GM18519 (cell line): ENCODE measurements around the gene BLOC1S6.

Experiments used
- ATAC-seq: cut with Tn5 transposase; IDR thresholded peaks from one replicate; pipeline ENCODE4 v1.9.1; 2021; ENCODE audit warnings: mild to moderate bottlenecking, moderate library complexity; ENCODE audit not compliant: unreplicated experiment, low FRiP score

BLOC1S6 gene

GRCh38 chr15:45587095-45587862, at the start of gene BLOC1S6:
Gene BLOC1S6 (plus strand): TSS chr15:45587379. CDS start chr15:45587444, 65 bp downstream.
- ATAC-seq = peak; percentile 62

- no peak for ATAC-seq
Observed at GRCh38 chr15:45539680-45540079, 47.5 kb upstream of the BLOC1S6 start.

DNA sequence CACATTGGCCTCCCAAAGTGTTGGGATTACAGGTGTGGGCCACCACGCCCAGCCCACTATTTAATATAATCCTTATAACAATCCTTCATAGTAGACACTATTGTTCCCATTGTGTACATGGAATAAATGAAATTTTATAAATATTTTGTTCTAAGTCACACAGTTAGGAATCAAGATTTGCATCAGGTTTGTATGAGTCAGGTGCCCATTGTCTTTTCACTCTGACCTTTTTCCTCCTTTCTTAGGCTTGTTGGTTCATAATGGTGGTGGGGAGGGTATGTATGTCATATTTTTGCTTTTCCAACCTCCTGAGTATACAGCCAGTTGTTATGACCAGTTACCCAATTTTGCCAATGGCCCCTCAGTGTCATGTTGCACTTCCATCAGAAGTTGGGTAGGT, 46.6 kb upstream of the BLOC1S6 start:
- ATAC-seq = no peak

DNA sequence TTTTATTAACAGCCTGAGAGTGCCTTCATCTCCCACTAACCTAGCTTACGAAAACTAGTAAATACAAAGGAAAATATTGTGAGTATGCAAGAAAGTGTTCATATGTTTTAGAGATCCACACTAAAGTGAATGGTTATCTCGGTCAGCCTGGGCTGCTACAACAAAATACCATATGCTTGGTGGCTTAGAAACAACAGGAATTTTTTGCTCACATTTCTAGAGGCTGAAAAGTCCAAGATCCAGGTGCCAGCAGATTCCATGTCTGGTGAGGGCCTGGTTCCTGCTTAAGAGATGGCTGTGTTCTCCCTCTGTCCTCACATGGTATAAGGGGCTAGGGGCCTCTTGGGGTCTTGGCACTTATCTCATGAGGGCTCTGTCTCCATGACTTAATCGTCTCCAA, 44.1 kb upstream of the BLOC1S6 start:
- no peak for ATAC-seq

- no peak for ATAC-seq
Observed at GRCh38 chr15:45544266-45545023, 42.7 kb upstream of the BLOC1S6 start.

GRCh38 chr15:45546789-45547188, 40.4 kb upstream of the BLOC1S6 start:
- no peak for ATAC-seq

GRCh38 chr15:45548753-45549520, 38.2 kb upstream of the BLOC1S6 start:
- no peak for ATAC-seq

DNA sequence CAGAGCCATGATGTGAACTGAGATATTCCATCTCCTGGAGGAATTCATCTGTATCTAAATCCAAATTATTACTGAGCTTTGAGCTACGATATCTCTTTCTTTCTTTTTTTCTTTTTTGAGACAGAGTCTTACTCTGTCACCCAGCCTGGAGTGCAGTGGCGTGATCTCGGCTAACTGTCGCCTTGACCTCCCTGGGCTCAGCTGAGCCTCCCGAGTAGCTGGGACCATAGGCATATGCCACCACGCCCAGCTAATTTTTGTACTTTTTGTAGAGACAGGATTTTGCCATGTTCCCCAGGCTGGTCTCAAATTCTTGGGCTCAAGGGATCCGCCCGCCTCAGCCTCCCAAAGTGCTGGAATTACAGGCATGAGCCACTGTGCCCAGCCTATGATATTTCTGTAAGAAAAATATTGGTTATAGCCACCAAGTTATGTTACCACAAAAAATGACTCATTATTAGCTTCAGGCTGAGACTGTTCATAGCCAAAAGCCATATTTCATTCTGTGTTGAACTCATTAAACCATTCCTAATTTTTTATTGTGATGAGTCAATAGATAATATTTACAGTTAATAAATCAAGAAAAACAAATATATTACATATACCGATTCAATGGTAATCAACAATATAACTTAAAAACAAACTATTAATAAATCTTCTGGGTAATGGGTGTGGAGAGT, 37.5 kb upstream of the BLOC1S6 start:
- ATAC-seq = no peak

DNA sequence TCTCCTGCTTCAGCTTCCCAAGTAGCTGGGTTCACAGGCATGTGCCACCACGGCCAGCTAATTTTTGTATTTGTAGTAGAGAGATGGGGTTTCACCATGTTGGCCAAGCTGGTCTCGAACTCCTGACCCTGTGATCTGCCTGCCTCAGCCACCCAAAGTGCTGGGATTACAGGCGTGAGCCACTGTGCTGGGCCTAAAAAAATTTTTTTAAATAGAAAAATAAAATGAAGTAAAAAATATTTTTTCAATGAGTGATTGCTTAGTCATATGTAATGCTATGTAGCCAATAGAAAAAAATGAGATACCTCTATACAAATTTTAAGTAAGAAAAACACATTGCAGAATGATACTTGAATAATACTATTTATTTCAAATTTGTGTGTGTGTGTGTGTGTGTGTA, 36.7 kb upstream of the BLOC1S6 start:
- ATAC-seq = no peak

DNA sequence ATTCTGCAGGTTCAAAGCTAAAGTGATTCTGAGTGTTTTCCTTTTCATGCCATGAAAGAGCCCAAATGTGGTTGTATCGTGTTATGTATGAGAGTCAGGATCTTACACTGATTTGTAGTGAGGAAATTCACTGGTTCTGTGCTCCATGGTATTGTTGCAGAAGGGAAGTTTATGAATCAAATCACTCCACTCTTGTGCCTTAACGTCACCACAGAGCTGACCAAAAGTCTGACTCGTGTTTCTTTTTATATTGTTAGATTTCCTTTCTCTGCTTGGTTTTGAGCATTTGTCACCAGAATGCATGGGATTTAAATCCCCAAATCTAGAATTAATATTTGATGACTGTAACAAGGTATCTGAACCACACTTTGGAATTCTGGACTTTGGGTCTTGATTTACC, 35.5 kb upstream of the BLOC1S6 start:
- no peak for ATAC-seq

DNA sequence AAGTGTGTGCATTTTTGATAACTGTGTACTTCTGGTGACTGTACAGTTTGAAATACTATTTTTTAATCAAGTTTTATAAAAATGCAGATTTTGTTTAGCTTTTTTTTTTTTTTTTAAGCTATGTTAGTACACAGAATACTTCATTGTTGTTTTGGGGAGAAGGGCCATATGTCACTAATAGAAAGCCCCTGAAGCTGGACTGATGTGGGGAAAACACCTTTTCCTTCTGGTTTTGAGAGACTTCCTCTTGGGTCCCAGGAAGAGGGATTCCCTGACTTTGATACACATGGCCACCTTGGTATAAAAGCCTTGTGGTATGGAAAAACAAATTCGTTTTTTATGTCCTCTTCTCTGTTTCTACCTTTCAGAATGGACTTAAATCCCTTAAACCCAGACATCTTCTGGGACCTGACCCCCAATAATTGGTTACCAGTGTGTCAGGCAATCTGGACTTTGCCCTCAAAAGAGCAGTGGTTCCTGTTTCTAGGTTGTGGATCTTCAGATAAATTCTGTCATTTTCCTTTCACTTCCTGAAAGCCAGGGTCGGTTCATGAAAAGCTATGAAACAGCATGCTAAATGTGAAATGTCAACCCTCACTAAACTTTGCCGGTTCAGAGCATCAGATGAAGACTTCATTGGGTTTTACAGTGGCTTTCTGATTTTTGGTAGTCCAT, 31.1 kb upstream of the BLOC1S6 start:
- ATAC-seq = no peak

DNA sequence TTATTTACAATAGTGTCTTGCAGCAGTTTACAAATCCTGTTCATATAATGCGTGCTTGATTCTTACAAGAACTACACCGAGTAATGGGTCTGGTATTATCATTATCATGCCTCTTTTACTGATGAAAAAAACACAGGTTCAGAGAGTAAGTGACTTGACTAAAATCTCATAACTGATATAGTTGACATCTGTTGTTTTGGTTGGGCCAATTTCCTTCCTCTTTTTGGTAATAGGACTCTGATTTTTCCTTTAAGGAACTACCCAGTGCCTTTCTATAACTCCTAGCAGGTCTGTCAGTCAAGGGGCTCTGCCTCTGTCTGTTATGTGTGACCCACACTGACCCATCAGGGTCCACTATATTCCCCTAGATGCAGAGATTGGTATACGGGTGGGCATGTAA, 14.6 kb upstream of the BLOC1S6 start:
- ATAC-seq = no peak

GRCh38 chr15:45573961-45574629, 13.1 kb upstream of the BLOC1S6 start:
- ATAC-seq = no peak

DNA sequence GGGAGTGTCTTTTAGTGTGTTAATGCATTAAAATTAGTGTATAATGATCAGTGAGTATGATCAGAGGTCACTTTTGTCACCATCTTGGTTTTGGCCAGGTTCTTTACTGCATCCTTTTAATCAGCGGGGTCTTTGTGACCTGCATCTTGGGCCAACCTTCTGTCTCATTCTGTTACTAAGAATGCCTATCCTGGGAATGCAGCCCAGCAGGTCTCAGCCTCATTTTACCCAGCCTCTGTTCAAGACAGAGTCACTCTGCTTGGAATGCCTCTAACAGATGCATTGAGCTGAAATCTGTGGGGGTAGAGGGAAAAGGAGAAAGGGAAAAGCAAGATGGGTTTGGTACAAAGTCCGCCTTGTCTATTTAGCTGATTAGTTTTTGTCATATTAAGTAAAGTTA, 5.3 kb upstream of the BLOC1S6 start:
- ATAC-seq = no peak

- no peak for ATAC-seq
Observed at GRCh38 chr15:45583731-45584639, 3.2 kb upstream of the BLOC1S6 start.

DNA sequence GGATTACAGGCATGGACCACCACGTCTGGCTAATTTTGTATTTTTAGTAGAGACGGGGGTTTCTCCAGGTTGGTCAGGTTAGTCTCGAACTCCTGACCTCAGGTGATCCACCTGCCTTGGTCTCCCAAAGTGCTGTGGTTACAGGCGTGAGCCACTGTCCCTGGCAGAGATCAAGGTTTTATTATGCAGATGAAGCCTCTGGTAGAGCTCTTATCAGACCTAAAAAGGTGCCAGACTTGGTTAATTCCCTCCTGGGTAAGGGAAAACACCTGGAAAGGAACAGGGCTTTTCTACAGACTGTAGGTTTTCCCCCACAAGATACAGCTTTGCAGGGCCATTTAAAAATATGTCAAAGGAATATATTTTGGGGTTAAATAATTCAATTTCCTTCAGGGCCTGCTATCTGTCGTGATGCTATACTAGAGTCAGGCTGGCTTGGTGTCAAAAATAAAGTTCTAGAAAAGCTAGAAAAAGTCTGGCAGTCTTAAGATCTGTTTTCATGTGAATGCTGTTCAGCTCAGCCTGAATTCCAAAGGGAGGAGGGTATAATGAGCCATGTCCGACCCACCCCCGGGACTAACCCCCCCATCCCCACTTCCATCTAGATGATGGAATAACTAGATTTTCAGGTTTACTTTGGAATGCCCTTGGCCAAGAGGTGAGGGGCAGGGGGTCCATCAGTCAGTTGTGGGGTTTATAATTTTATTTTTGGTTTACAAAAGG, 1.9 kb upstream of the BLOC1S6 start:
- ATAC-seq = no peak

GRCh38 chr15:45586125-45586524, 1.1 kb upstream of the BLOC1S6 start:
- no peak for ATAC-seq

DNA sequence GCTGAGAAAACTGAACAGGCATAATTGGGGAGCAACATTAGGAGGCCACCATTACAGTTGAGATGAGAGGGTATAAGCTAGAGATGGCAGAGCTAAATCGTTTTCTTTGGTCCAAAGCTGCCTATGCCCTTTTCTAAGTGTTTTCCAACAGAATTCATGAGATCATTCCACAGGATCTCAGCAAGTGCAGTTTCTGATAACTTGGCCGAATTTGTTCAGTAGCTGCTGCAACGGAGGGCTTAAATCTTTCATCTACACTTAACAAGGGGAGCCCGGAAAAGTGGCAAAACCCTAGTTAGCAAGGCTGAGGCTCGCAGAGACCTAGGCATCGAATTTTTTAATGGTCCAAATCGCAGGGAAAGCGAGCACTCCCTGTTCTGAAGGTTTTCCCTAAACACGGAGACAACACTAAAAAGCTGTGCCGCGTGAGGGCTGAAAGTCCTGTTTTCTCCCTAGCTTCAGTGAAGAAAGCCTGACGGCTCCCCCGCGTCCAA, 531 bp upstream of the BLOC1S6 start:
- no peak for ATAC-seq
